GM23338 (cell line): ENCODE results near the gene APBB1IP. TPM values are rescaled to one million over a fixed set of nuclear protein-coding genes. Genes with fewer than 3 reads are reported as not detected.

Source experiments
- ATAC-seq: fragments of 200-7000 bp; cut with Tn5 transposase; 3 replicates; pipeline ENCODE4 v1.9.1; 2020
- DNase-seq: peaks from one replicate; pipeline ENCODE4 v3.0.0-alpha.2; 2015; ENCODE audit warnings: low spot score
- H2AFZ ChIP-seq: fragments of 200-600 bp; sonication (generic); 2 replicates; pipeline ENCODE4 v1.8.0; 2016; ENCODE audit warnings: antibody characterized with exemption, mild to moderate bottlenecking, moderate library complexity
- H3F3A ChIP-seq: fragments of 200-600 bp; sonication (generic); replicated peaks from 2 replicates; pipeline ENCODE4 v1.8.0; 2017; ENCODE audit warnings: antibody characterized with exemption, mixed run types, low read depth
- H3K27ac ChIP-seq: fragments of 200-600 bp; sonication (generic); 2 replicates; pipeline ENCODE4 v1.6.1; 2016; ENCODE audit warnings: low read depth
- H3K27me3 ChIP-seq: fragments of 200-600 bp; sonication (generic); 2 replicates; pipeline ENCODE4 v1.8.0; 2016; ENCODE audit warnings: mild to moderate bottlenecking, mixed run types, moderate library complexity; ENCODE audit not compliant: insufficient read depth
- H3K36me3 ChIP-seq: fragments of 200-600 bp; sonication (generic); 2 replicates; pipeline ENCODE4 v1.8.0; 2016; ENCODE audit warnings: mild to moderate bottlenecking; ENCODE audit not compliant: insufficient read depth
- H3K4me1 ChIP-seq: fragments of 200-600 bp; sonication (generic); 2 replicates; pipeline ENCODE4 v1.8.0; 2016; ENCODE audit warnings: mild to moderate bottlenecking, moderate library complexity; ENCODE audit not compliant: insufficient read depth
- H3K4me2 ChIP-seq: fragments of 200-600 bp; sonication (generic); 2 replicates; pipeline ENCODE4 v1.7.1; 2017; ENCODE audit warnings: mixed run types
- H3K4me3 ChIP-seq: fragments of 200-600 bp; sonication (generic); 2 replicates; pipeline ENCODE4 v1.6.1; 2016; ENCODE audit warnings: mixed run types
- H3K79me2 ChIP-seq: fragments of 200-600 bp; sonication (generic); replicated peaks from 2 replicates; pipeline ENCODE4 v1.8.0; 2017; ENCODE audit warnings: mild to moderate bottlenecking; ENCODE audit not compliant: insufficient read depth
- H3K9me2 ChIP-seq: fragments of 200-600 bp; sonication (generic); 2 replicates; pipeline ENCODE4 v1.8.0; 2017; ENCODE audit not compliant: insufficient read depth
- H4K20me1 ChIP-seq: fragments of 200-600 bp; sonication (generic); replicated peaks from 2 replicates; pipeline ENCODE4 v1.8.0; 2017; ENCODE audit warnings: mild to moderate bottlenecking; ENCODE audit not compliant: insufficient read depth
- H3K27ac Mint-ChIP-seq: 2 replicates; pipeline ENCODE4 v1.8.0; 2020; ENCODE audit warnings: inconsistent platforms, mild to moderate bottlenecking, moderate library complexity, mixed read lengths
- H3K27me3 Mint-ChIP-seq: 3 replicates; pipeline ENCODE4 v1.8.0; 2022; ENCODE audit warnings: low read depth, mild to moderate bottlenecking, moderate library complexity, mixed read lengths, inconsistent platforms; ENCODE audit not compliant: insufficient read depth, poor library complexity
- H3K36me3 Mint-ChIP-seq: 3 replicates; pipeline ENCODE4 v1.8.0; 2021; ENCODE audit warnings: low read depth, mild to moderate bottlenecking, inconsistent platforms, moderate library complexity, mixed read lengths
- H3K4me1 Mint-ChIP-seq: 3 replicates; pipeline ENCODE4 v1.8.0; 2020; ENCODE audit warnings: mild to moderate bottlenecking, inconsistent platforms, mixed read lengths
- H3K4me3 Mint-ChIP-seq: 3 replicates; pipeline ENCODE4 v1.8.0; 2021; ENCODE audit warnings: moderate library complexity, mild to moderate bottlenecking, inconsistent platforms, mixed read lengths
- H3K9me3 Mint-ChIP-seq: 3 replicates; pipeline ENCODE4 v1.8.0; 2020; ENCODE audit warnings: moderate library complexity, mild to moderate bottlenecking, inconsistent platforms, mixed read lengths
- CREB1 ChIP-seq: fragments of 250-450 bp; sonication (Bioruptor Pico); IDR thresholded peaks from 2 replicates; pipeline ENCODE4 v1.5.0; 2020; ENCODE audit warnings: low read depth, mild to moderate bottlenecking, moderate library complexity
- CTCF ChIP-seq, 2 experiments: fragments of 200-600 bp in 1 of 2; sonication (generic) in 1 of 2; conservative IDR thresholded peaks; 2 replicates each; pipeline versions ENCODE4 v1.5.1 to v1.6.1; 2016 to 2017; ENCODE audit warnings: antibody characterized with exemption in 2 of 2, low read depth in 2 of 2, mild to moderate bottlenecking in 2 of 2, moderate library complexity in 1 of 2
- EZH2phosphoT487 ChIP-seq: fragments of 200-600 bp; sonication (generic); IDR thresholded peaks from one replicate; pipeline ENCODE4 v1.8.1; 2018; ENCODE audit warnings: antibody characterized with exemption; ENCODE audit not compliant: unreplicated experiment
- JUNB ChIP-seq: IDR thresholded peaks from one replicate; pipeline ENCODE4 v1.6.1; 2016; ENCODE audit warnings: antibody characterized with exemption; ENCODE audit not compliant: unreplicated experiment
- NANOG ChIP-seq: IDR thresholded peaks from 2 replicates; pipeline ENCODE4 v1.6.1; 2016; ENCODE audit warnings: antibody characterized with exemption, borderline replicate concordance
- REST ChIP-seq: IDR thresholded peaks from one replicate; pipeline ENCODE4 v1.6.1; 2018; ENCODE audit warnings: antibody characterized with exemption; ENCODE audit not compliant: unreplicated experiment
- STAT1 ChIP-seq: IDR thresholded peaks from one replicate; pipeline ENCODE4 v1.6.1; 2016; ENCODE audit warnings: antibody characterized with exemption; ENCODE audit not compliant: unreplicated experiment
- ZNF114 ChIP-seq: fragments of 250-450 bp; sonication (Bioruptor Pico); IDR thresholded peaks from 2 replicates; pipeline ENCODE4 v1.5.0; 2020; ENCODE audit warnings: mild to moderate bottlenecking, moderate library complexity
- ZNF331 ChIP-seq: fragments of 250-450 bp; sonication (Bioruptor Pico); IDR thresholded peaks from 2 replicates; pipeline ENCODE4 v1.5.0; 2020; ENCODE audit warnings: low read depth, mild to moderate bottlenecking, moderate library complexity
- polyA plus RNA-seq: library from polyadenylated mRNA; unstranded; fragments of >200 nt; fragmentation: Nextera tagmentation; extraction: Ambion mirVana; gene quantifications from 2 replicates; pipeline ENCODE4 v1.2.1, GENCODE V29; 2016
- total RNA-seq: library from RNA; depleted of rRNA; stranded (reverse); fragments of >200 nt; shearing (Covaris generic); gene quantifications from 2 replicates; pipeline ENCODE4 v1.2.3, GENCODE V29; 2014
- TF ChIP-seq, protein P1 (sequence below): IDR thresholded peaks from 2 replicates; pipeline ENCODE4 v1.6.1; 2016; ENCODE audit warnings: antibody characterized with exemption

Gene APBB1IP
- total and polyA plus RNA-seq, 2 experiments from 2014 or later, result 0.14 to 0.16 TPM

GRCh38 chr10:26507441-26507840, 69.3 kb downstream of the APBB1IP start (continued):
- TF ChIP-seq CREB1 (CRISPR knock-in tag) (no peak), JUNB (no peak), NANOG (no peak), REST (no peak)

DNA sequence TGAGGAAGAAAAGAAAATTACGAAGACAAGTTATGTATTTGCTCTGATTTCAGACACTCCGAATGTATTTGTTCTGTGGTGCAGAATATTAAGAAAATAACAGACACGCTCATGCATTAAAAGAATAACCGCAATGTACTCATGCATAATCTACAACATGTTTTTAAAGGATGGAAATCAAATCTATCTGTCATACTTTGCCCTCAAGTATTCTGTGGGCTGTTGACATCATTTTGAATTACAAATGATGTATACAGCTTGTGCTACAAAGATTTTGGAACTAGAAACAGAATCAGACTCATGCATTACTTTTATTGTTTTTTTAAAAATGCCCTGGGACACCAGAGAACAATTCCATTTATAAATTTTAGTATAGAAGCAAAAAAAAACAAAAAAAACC, 69.9 kb downstream of the APBB1IP start:
- no peaks in the 10 kb centered on the region for H3F3A ChIP-seq
- no peak overlapping the region for H3K4me2 ChIP-seq
- H3K27me3 ChIP-seq, result no peaks in the 10 kb centered on the region
- H4K20me1 ChIP-seq, result no peaks in the 10 kb centered on the region
- DNase-seq (no peak), ATAC-seq (no peak)
- H3K27ac ChIP-seq, result no peak overlapping the region
- Mint-ChIP-seq H3K4me3 (no peak overlapping the region), H3K9me3 (no peaks in the 10 kb centered on the region; the same call in 2 of the 3 replicates), H3K36me3 (no peaks in the 10 kb centered on the region), H3K27me3 (no peaks in the 10 kb centered on the region), H3K27ac (no peak overlapping the region; the same call in 1 of the 2 replicates), H3K4me1 (no peaks in the 10 kb centered on the region)
- no peaks in the 10 kb centered on the region for H3K4me1 ChIP-seq
- no peaks in the 10 kb centered on the region for H3K9me2 ChIP-seq
- no peaks in the 10 kb centered on the region for H3K79me2 ChIP-seq
- H3K4me3 ChIP-seq, result no peak overlapping the region
- no peaks in the 10 kb centered on the region; the same call in 1 of the 2 replicates for H3K36me3 ChIP-seq
- H2AFZ ChIP-seq, result 0 out of 2 replicates have a peak overlapping the region, but pooled peaks have one; percentile 40
- TF ChIP-seq CREB1 (CRISPR knock-in tag) (no peak), STAT1 (no peak), REST (no peak), CTCF (conservative IDR thresholded peaks at IDR 0.05; ENCODE audit: low read depth in 2 of 2) (no peak), ZNF331 (CRISPR knock-in tag) (no peak), NANOG (no peak), ZNF114 (CRISPR knock-in tag) (no peak), EZH2phosphoT487 (no peak)
- TF ChIP-seq, protein P1, sequence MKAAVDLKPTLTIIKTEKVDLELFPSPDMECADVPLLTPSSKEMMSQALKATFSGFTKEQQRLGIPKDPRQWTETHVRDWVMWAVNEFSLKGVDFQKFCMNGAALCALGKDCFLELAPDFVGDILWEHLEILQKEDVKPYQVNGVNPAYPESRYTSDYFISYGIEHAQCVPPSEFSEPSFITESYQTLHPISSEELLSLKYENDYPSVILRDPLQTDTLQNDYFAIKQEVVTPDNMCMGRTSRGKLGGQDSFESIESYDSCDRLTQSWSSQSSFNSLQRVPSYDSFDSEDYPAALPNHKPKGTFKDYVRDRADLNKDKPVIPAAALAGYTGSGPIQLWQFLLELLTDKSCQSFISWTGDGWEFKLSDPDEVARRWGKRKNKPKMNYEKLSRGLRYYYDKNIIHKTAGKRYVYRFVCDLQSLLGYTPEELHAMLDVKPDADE, result no peak
